CD14-positive monocyte (primary cell): ENCODE data around the gene MAGOHB. TPM values are rescaled to one million over a fixed set of nuclear protein-coding genes. Genes with fewer than 3 reads are reported as not detected.

ENCODE experiments used
- DNase-seq, 3 donors: peaks; one replicate each; pipeline ENCODE4 v3.0.0-alpha.2; 2011 to 2022
- H2AFZ ChIP-seq: 2 replicates; pipeline ENCODE4 v1.6.0; 2012; ENCODE audit warnings: mild to moderate bottlenecking, low read depth, low read length, inconsistent platforms; ENCODE audit not compliant: insufficient read depth, poor library complexity, severe bottlenecking
- H3K27ac ChIP-seq, 2 donors: 1 replicate in 1 of 2; 2 replicates in 1 of 2; pipeline ENCODE4 v1.5.1; 2012 to 2013; ENCODE audit warnings: low read length in 2 of 2, control low read depth in 1 of 2, inconsistent platforms in 1 of 2, low read depth in 1 of 2, mild to moderate bottlenecking in 1 of 2
- H3K27me3 ChIP-seq, 2 donors: one replicate each; pipeline versions ENCODE4 v1.6.0 to v1.6.1; 2011 to 2013; ENCODE audit warnings: low read length in 2 of 2; ENCODE audit not compliant: control insufficient read depth in 2 of 2, insufficient read depth in 2 of 2
- H3K36me3 ChIP-seq, 2 donors: replicated peaks in 1 of 2; 1 replicate in 1 of 2; 2 replicates in 1 of 2; pipeline versions ENCODE4 v1.5.1 to v1.6.1; 2012 to 2013; ENCODE audit warnings: low read length in 2 of 2, control low read depth in 1 of 2, inconsistent platforms in 1 of 2, mild to moderate bottlenecking in 1 of 2; ENCODE audit not compliant: insufficient read depth in 2 of 2, control insufficient read depth in 1 of 2
- H3K4me1 ChIP-seq, 2 donors: 1 replicate in 1 of 2; 2 replicates in 1 of 2; pipeline versions ENCODE4 v1.5.1 to v1.6.1; 2012 to 2013; ENCODE audit warnings: low read length in 2 of 2, control low read depth in 1 of 2, inconsistent platforms in 1 of 2, mild to moderate bottlenecking in 1 of 2, moderate library complexity in 1 of 2; ENCODE audit not compliant: insufficient read depth in 2 of 2, control insufficient read depth in 1 of 2
- H3K4me2 ChIP-seq: replicated peaks from 2 replicates; pipeline ENCODE3; 2012; ENCODE audit warnings: low read length, moderate library complexity, mild to moderate bottlenecking; ENCODE audit not compliant: poor library complexity, severe bottlenecking; ENCODE audit errors: extremely low read depth
- H3K4me3 ChIP-seq, 3 experiments: fragments of 200-600 bp in 1 of 3; sonication (generic) in 1 of 3; replicated peaks in 1 of 3; 1 replicate in 2 of 3; 2 replicates in 1 of 3; pipeline ENCODE4 v1.5.1; 2011 to 2013; ENCODE audit warnings: low read length in 3 of 3, mild to moderate bottlenecking in 3 of 3, control low read depth in 2 of 3, low read depth in 2 of 3, inconsistent platforms in 1 of 3, moderate library complexity in 1 of 3
- H3K79me2 ChIP-seq: 2 replicates; pipeline ENCODE4 v1.6.0; 2012; ENCODE audit warnings: mild to moderate bottlenecking, control low read depth, inconsistent platforms, low read length, moderate library complexity; ENCODE audit not compliant: insufficient read depth
- H3K9ac ChIP-seq: 2 replicates; pipeline ENCODE4 v1.6.0; 2017; ENCODE audit warnings: low read length, mild to moderate bottlenecking; ENCODE audit not compliant: insufficient read depth, poor library complexity, severe bottlenecking
- H3K9me3 ChIP-seq, 2 donors: replicated peaks in 1 of 2; 1 replicate in 1 of 2; 2 replicates in 1 of 2; pipeline versions ENCODE4 v1.5.1 to v1.6.1; 2012 to 2013; ENCODE audit warnings: low read length in 2 of 2, control low read depth in 1 of 2; ENCODE audit not compliant: control insufficient read depth in 1 of 2, insufficient read depth in 1 of 2
- H4K20me1 ChIP-seq: 2 replicates; pipeline ENCODE4 v1.6.0; 2012; ENCODE audit warnings: mild to moderate bottlenecking, low read length, control low read depth, moderate library complexity; ENCODE audit not compliant: insufficient read depth
- H3K27ac Mint-ChIP-seq, 7 donors: one replicate each; pipeline ENCODE4 v1.8.0; 2020; ENCODE audit warnings: mild to moderate bottlenecking in 7 of 7, mixed read lengths in 7 of 7, moderate library complexity in 6 of 7, inconsistent platforms in 2 of 7
- H3K27me3 Mint-ChIP-seq, 3 donors: one replicate each; pipeline ENCODE4 v1.8.0; 2021 to 2022; ENCODE audit warnings: low read depth in 3 of 3, mild to moderate bottlenecking in 3 of 3, mixed read lengths in 3 of 3, moderate library complexity in 3 of 3, inconsistent platforms in 1 of 3
- H3K36me3 Mint-ChIP-seq, 2 donors: one replicate each; pipeline ENCODE4 v1.8.0; 2020; ENCODE audit warnings: mixed read lengths in 2 of 2, inconsistent platforms in 1 of 2, mild to moderate bottlenecking in 1 of 2
- H3K4me1 Mint-ChIP-seq: one replicate; pipeline ENCODE4 v1.8.0; 2020; ENCODE audit warnings: mild to moderate bottlenecking, mixed read lengths
- H3K4me3 Mint-ChIP-seq, 2 donors: one replicate each; pipeline ENCODE4 v1.8.0; 2020; ENCODE audit warnings: mild to moderate bottlenecking in 2 of 2, mixed read lengths in 2 of 2, moderate library complexity in 1 of 2
- H3K9me3 Mint-ChIP-seq, 7 donors: one replicate each; pipeline ENCODE4 v1.8.0; 2020 to 2022; ENCODE audit warnings: mixed read lengths in 7 of 7, mild to moderate bottlenecking in 6 of 7, moderate library complexity in 6 of 7, inconsistent platforms in 2 of 7
- CTCF ChIP-seq: fragments of 200-600 bp; IDR thresholded peaks from one replicate; pipeline ENCODE4 v1.8.0; 2022; ENCODE audit warnings: antibody characterized with exemption, mild to moderate bottlenecking
- WGBS: methylation state at CpG from one replicate; pipeline ENCODE4 v1.1.5; 2013; ENCODE audit warnings: missing lambda C conversion rate; ENCODE audit not compliant: insufficient coverage; 5-methylcytosine and 5-hydroxymethylcytosine counted together
- intact Hi-C, 2 donors: fragments of 100-400 bp; cut with micrococcal nuclease; formaldehyde crosslinking; loops; one replicate each; pipeline versions ENCODE4 v1.15.0 to v1.15.1; 2023
- polyA plus RNA-seq, 3 donors: library from polyadenylated mRNA; depleted of rRNA in 1 of 3; unstranded in 2 of 3; stranded (reverse) in 1 of 3; fragments of 300-500 nt in 2 of 3; fragments of >200 nt in 1 of 3; fragmentation: Illumina TruSeq in 2 of 3; gene quantifications; 1 replicate in 2 of 3; 2 replicates in 1 of 3; pipeline ENCODE4 v1.2.3, GENCODE V29; 2012 to 2021

Gene MAGOHB
- polyA plus RNA-seq, 3 donors = 6.9 to 23.5 (median 19.5) TPM

GRCh38 chr12:10562306-10562933 is 51.0 kb downstream of the MAGOHB start:
- WGBS = no CpG with 5 or more reads among the region's 1 CpG
- Histone ChIP-seq H3K4me2 (no peak overlapping the region), H3K9ac (no peak overlapping the region), H3K9me3 (no peaks in the 10 kb centered on the region), H4K20me1 (no peaks in the 10 kb centered on the region), H3K27ac (no peak overlapping the region), H3K27me3 (no peaks in the 10 kb centered on the region), H3K4me3 (no peak overlapping the region), H3K36me3 (no peaks in the 10 kb centered on the region), H3K4me1 (no peaks in the 10 kb centered on the region), H2AFZ (no peak overlapping the region), H3K79me2 (no peaks in the 10 kb centered on the region)
- H3K27me3 Mint-ChIP-seq = peaks cover 0 to 3% (median 1%) of the 10 kb centered on the region in 3 donors
- peak; percentile 12 to 44 (median 41) for DNase-seq
- H3K27ac Mint-ChIP-seq = no peak overlapping the region
- intact Hi-C loops = loop anchor here (2.0 to 5.0 kb wide), 3 partner anchors 230 to 325 kb away; no protein-coding TSS in a partner anchor
- peak; percentile 86 for TF ChIP-seq CTCF
- peaks cover 2% of the 10 kb centered on the region for H3K4me1 Mint-ChIP-seq
- H3K36me3 Mint-ChIP-seq = no peaks in the 10 kb centered on the region
- H3K4me3 Mint-ChIP-seq = no peak overlapping the region
- no peaks in the 10 kb centered on the region for H3K9me3 Mint-ChIP-seq

DNA sequence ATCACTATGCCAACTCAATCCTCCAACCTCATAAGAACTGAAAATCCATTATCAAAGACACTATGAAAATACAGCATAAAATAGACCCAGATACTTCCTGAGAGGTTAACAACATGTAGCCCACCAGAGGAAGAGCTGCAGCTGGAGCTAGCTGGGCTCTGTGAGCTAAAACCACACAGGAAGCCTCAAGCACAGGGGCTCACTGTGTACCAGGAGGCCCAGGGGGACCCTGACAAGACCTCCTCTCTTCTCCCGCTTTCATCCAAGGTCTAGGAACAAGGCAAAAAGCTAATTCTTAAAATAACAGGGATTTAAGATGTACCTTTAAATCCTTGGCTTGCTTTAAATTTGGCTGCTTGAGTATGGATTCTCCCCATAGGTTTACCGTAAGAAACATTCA is 54.2 kb downstream of the MAGOHB start:
- intact Hi-C loops = no loop called here
- no peaks in the 10 kb centered on the region for H3K36me3 ChIP-seq
- no peak overlapping the region for H3K27ac ChIP-seq
- no peaks in the 10 kb centered on the region for H4K20me1 ChIP-seq
- no peak overlapping the region for H3K9ac ChIP-seq
- H3K9me3 ChIP-seq = no peaks in the 10 kb centered on the region
- no peak for DNase-seq
- no peaks in the 10 kb centered on the region for H3K27me3 ChIP-seq
- Mint-ChIP-seq H3K36me3 (no peaks in the 10 kb centered on the region), H3K4me1 (peaks cover 2% of the 10 kb centered on the region), H3K4me3 (no peak overlapping the region), H3K27ac (peak overlapping the region in 1 of 7 donors; percentile 40), H3K9me3 (peaks cover 0 to 7% (median 2%) of the 10 kb centered on the region in 7 donors), H3K27me3 (peaks cover 0 to 1% (median 0%) of the 10 kb centered on the region in 3 donors)
- no peaks in the 10 kb centered on the region for H3K79me2 ChIP-seq
- no peak overlapping the region for H3K4me2 ChIP-seq
- no peak overlapping the region for H3K4me3 ChIP-seq
- no CpG with 5 or more reads among the region's 2 CpGs for WGBS
- H2AFZ ChIP-seq = peak overlapping the region; percentile 46
- TF ChIP-seq CTCF = no peak
- no peaks in the 10 kb centered on the region for H3K4me1 ChIP-seq
